Breast epithelium (tissue), 4 donors: ENCODE measurements around the gene MBD1. TPM values are rescaled to one million over a fixed set of nuclear protein-coding genes. Genes with fewer than 3 reads are reported as not detected.
"Not testable (repeated sequence)": the region's sequence is repeated elsewhere in the genome, so short reads cannot be mapped to it uniquely, and the experiment has no call there.

Source experiments
- DNase-seq, 2 donors: peaks; one replicate each; pipeline ENCODE4 v3.0.0-alpha.2; 2019; ENCODE audit warnings: low spot score in 2 of 2
- H3K27ac ChIP-seq, 2 donors: fragments of 200-600 bp; sonication (generic) in 1 of 2; one replicate each; pipeline ENCODE4 v1.5.1; 2016 to 2019; ENCODE audit warnings: mild to moderate bottlenecking in 1 of 2
- H3K27me3 ChIP-seq, 2 donors: fragments of 200-600 bp; sonication (generic) in 1 of 2; one replicate each; pipeline versions ENCODE4 v1.5.1 to v1.6.0; 2017 to 2019; ENCODE audit warnings: control low read depth in 1 of 2, mild to moderate bottlenecking in 1 of 2
- H3K36me3 ChIP-seq: fragments of 200-600 bp; one replicate; pipeline ENCODE4 v1.5.1; 2019
- H3K4me1 ChIP-seq, 2 donors: fragments of 200-600 bp; sonication (generic); one replicate each; pipeline ENCODE4 v1.5.1; 2016 to 2019; ENCODE audit warnings: control low read depth in 1 of 2
- H3K4me3 ChIP-seq, 3 donors: fragments of 200-600 bp; sonication (generic); 1 replicate in 2 of 3; 2 replicates in 1 of 3; pipeline ENCODE4 v1.5.1; 2016 to 2019; ENCODE audit warnings: mild to moderate bottlenecking in 3 of 3, moderate library complexity in 2 of 3
- H3K9me3 ChIP-seq, 2 donors: fragments of 200-600 bp; sonication (generic) in 1 of 2; one replicate each; pipeline ENCODE4 v1.5.1; 2016 to 2019; ENCODE audit warnings: control low read depth in 1 of 2
- POLR2A ChIP-seq: fragments of 450-650 bp; IDR thresholded peaks from one replicate; pipeline ENCODE4 v1.6.1; 2016; ENCODE audit warnings: antibody characterized with exemption, mild to moderate bottlenecking, moderate library complexity
- POLR2AphosphoS5 ChIP-seq, 3 donors: sonication (generic); formaldehyde crosslinking; IDR thresholded peaks; one replicate each; pipeline ENCODE4 v1.6.1; 2017; ENCODE audit warnings: antibody characterized with exemption in 3 of 3
- intact Hi-C: fragments of 100-400 bp; cut with DNase I; formaldehyde crosslinking; loops from one replicate; pipeline ENCODE4 v1.15.1; 2023; ENCODE audit warnings: low total_unique reads
- total RNA-seq, 3 donors: library from RNA; depleted of rRNA; stranded (reverse); fragments of >200 nt; gene quantifications; one replicate each; pipeline ENCODE4 v1.1.0, GENCODE V29; 2016
- TF ChIP-seq, protein P1 (sequence below), 3 donors: fragments of 450-650 bp; IDR thresholded peaks; one replicate each; pipeline ENCODE4 v1.5.1; 2016 to 2017; ENCODE audit warnings: antibody characterized with exemption in 3 of 3, mild to moderate bottlenecking in 3 of 3, moderate library complexity in 3 of 3

MBD1 gene
- total RNA-seq, 3 donors from 2014 or later, result 51.2 to 82.3 (median 71.1) TPM

GRCh38 chr18:50247561-50247960 is 33.8 kb downstream of the MBD1 start:
- H3K4me1 ChIP-seq, result no peaks in the 10 kb centered on the region
- DNase-seq, result no peak
- no peaks in the 10 kb centered on the region for H3K9me3 ChIP-seq
- no peak overlapping the region for H3K27ac ChIP-seq
- no peaks in the 10 kb centered on the region for H3K27me3 ChIP-seq
- intact Hi-C loops, result loop anchor here (1.0 kb wide), 1 partner anchor 25 kb away; no protein-coding TSS in a partner anchor
- TF ChIP-seq POLR2A (no peak), POLR2AphosphoS5 (IDR thresholded peaks at IDR 0.05) (no peak)
- TF ChIP-seq, protein P1, sequence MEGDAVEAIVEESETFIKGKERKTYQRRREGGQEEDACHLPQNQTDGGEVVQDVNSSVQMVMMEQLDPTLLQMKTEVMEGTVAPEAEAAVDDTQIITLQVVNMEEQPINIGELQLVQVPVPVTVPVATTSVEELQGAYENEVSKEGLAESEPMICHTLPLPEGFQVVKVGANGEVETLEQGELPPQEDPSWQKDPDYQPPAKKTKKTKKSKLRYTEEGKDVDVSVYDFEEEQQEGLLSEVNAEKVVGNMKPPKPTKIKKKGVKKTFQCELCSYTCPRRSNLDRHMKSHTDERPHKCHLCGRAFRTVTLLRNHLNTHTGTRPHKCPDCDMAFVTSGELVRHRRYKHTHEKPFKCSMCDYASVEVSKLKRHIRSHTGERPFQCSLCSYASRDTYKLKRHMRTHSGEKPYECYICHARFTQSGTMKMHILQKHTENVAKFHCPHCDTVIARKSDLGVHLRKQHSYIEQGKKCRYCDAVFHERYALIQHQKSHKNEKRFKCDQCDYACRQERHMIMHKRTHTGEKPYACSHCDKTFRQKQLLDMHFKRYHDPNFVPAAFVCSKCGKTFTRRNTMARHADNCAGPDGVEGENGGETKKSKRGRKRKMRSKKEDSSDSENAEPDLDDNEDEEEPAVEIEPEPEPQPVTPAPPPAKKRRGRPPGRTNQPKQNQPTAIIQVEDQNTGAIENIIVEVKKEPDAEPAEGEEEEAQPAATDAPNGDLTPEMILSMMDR (IDR thresholded peaks at IDR 0.05), result no peak
- H3K36me3 ChIP-seq, result no peaks in the 10 kb centered on the region
- no peak overlapping the region for H3K4me3 ChIP-seq

GRCh38 chr18:50241768-50242167 is 39.6 kb downstream of the MBD1 start:
- H3K9me3 ChIP-seq, H3K36me3 ChIP-seq, H3K4me1 ChIP-seq, intact Hi-C loops, DNase-seq, H3K27me3 ChIP-seq, H3K27ac ChIP-seq, H3K4me3 ChIP-seq: not testable (repeated sequence)

GRCh38 chr18:50240080-50240563 is 41.2 kb downstream of the MBD1 start:
- Histone ChIP-seq H3K27me3 (no peaks in the 10 kb centered on the region), H3K4me1 (no peaks in the 10 kb centered on the region), H3K36me3 (no peaks in the 10 kb centered on the region), H3K4me3 (no peak overlapping the region), H3K9me3 (peaks cover 0 to 8% of the 10 kb centered on the region in 2 donors), H3K27ac (no peak overlapping the region)
- TF ChIP-seq POLR2AphosphoS5 (IDR thresholded peaks at IDR 0.05) (no peak), POLR2A (no peak)
- TF ChIP-seq, protein P1 (IDR thresholded peaks at IDR 0.05), result no peak
- intact Hi-C loops, result no loop called here
- no peak for DNase-seq

DNA sequence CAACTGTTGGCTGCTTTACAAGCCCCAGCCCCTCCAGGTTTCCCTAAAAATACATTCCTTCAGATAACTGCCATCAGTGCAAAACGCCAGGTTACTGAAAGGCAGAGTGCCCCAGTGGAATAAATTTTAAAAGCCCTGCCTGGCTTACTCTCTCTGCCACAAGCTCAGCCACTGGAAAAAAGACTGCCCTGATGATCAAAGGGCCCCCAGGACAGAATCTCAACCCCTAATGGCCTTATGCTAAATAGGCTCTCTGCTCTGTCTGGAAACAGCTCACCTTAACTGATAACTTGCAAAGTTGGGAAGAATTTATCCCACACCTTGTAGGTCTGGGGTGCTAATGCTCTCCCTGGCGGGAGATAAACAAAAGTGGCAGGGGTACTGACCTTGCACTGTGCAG is 48.9 kb downstream of the MBD1 start:
- no peak for DNase-seq
- H3K9me3 ChIP-seq, result no peaks in the 10 kb centered on the region
- no peak overlapping the region for H3K27ac ChIP-seq
- H3K27me3 ChIP-seq, result no peaks in the 10 kb centered on the region
- intact Hi-C loops, result no loop called here
- no peak overlapping the region for H3K4me3 ChIP-seq
- no peak for TF ChIP-seq POLR2A
- TF ChIP-seq, protein P1 (IDR thresholded peaks at IDR 0.05), result no peak
- H3K36me3 ChIP-seq, result no peaks in the 10 kb centered on the region
- no peaks in the 10 kb centered on the region for H3K4me1 ChIP-seq

- H3K36me3 ChIP-seq, result no peaks in the 10 kb centered on the region
- H3K4me3 ChIP-seq, result no peak overlapping the region
- no peaks in the 10 kb centered on the region for H3K9me3 ChIP-seq
- no peak for DNase-seq
- H3K4me1 ChIP-seq, result no peaks in the 10 kb centered on the region
- intact Hi-C loops, result no loop called here
- H3K27me3 ChIP-seq, result no peaks in the 10 kb centered on the region
- TF ChIP-seq POLR2A (no peak), POLR2AphosphoS5 (IDR thresholded peaks at IDR 0.05) (no peak)
- TF ChIP-seq, protein P1 (IDR thresholded peaks at IDR 0.05), result no peak
- H3K27ac ChIP-seq, result no peak overlapping the region
Measured at GRCh38 chr18:50231621-50232020, 49.7 kb downstream of the MBD1 start.

DNA sequence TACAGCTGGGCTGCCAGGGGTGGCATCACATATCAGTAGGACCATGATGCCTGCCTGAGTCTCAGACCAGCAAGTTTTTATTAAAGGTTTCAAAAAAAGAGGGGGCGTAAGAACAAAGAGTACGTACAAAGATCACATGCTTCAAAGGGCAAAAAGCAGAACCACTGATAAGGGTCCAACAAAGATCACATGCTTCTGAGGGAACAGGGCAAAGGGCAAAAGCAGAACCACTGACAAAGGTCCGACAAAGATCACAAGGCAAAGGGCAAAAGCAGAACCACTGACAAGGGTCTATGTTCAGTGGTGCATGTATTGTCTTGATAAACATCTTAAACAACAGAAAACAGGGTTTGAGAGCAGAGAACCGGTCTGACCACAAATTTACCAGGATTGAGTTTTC is 61.1 kb downstream of the MBD1 start:
- H3K27me3 ChIP-seq, H3K4me3 ChIP-seq, H3K4me1 ChIP-seq, DNase-seq, intact Hi-C loops, H3K27ac ChIP-seq, H3K36me3 ChIP-seq: not testable (repeated sequence)
- peaks cover 5 to 11% of the 10 kb centered on the region in 2 donors for H3K9me3 ChIP-seq

Other genes with a start within 250 kb of the MBD1 start
- 10 to 100 TPM in 2 of 3 donors, 1 to 10 TPM in 1; 2.4 to 53.1 (median 22.0) TPM for gene MYO5B, start 86.4 kb downstream of the MBD1 start, total RNA-seq
- gene CFAP53, start 15.0 kb downstream of the MBD1 start, total RNA-seq, result 1 to 10 TPM in 2 of 3 donors, under 1 TPM in 1; 0.80 to 3.4 (median 1.6) TPM
- 10 to 100 TPM; 50.6 to 64.2 (median 61.5) TPM for gene CXXC1, start 6.2 kb upstream of the MBD1 start, total RNA-seq
- under 1 TPM in 1 of 3 donors, not detected in 2; 0.48 TPM for gene SKA1, start 93.5 kb upstream of the MBD1 start, total RNA-seq